ENCODE results near the gene FLYWCH2. TPM values are rescaled to one million over a fixed set of nuclear protein-coding genes. Genes with fewer than 3 reads are reported as not detected.

FLYWCH2 gene
- total and polyA plus RNA-seq, 9 of the 15 experiments (the other 6 are each of a cell fraction or from before 2014, with no cell fraction given) = 0.70 to 55.5 (median 7.6) TPM

- TF ChIP-seq E4F1 (CRISPR knock-in tag; IDR thresholded peaks at IDR 0.05; ENCODE audit: borderline replicate concordance) (no peak), TAF1 (IDR thresholded peaks at IDR 0.05; ENCODE audit: control insufficient read depth, extremely low read depth, insufficient read depth, low read length, severe bottlenecking) (no peak), NFE2 (IDR thresholded peaks at IDR 0.05; ENCODE audit: low read depth) (no peak), CHD2 (IDR thresholded peaks at IDR 0.05; ENCODE audit: low read depth, low read length) (no peak), ZBTB40 (IDR thresholded peaks at IDR 0.05) (no peak), ZBTB40 (CRISPR knock-in tag; IDR thresholded peaks at IDR 0.05) (no peak), KDM5B (IDR thresholded peaks at IDR 0.05; ENCODE audit: insufficient replicate concordance, low read depth, low read length) (no peak), SMC3 (conservative IDR thresholded peaks at IDR 0.05; ENCODE audit: insufficient read depth, low read depth, low read length) (no peak), ZNF224 (CRISPR knock-in tag; IDR thresholded peaks at IDR 0.05) (no peak), SMAD3 (CRISPR knock-in tag; conservative IDR thresholded peaks at IDR 0.05) (no peak), ZNF23 (CRISPR knock-in tag; IDR thresholded peaks at IDR 0.05) (no peak)
- TF ChIP-seq, protein P1, sequence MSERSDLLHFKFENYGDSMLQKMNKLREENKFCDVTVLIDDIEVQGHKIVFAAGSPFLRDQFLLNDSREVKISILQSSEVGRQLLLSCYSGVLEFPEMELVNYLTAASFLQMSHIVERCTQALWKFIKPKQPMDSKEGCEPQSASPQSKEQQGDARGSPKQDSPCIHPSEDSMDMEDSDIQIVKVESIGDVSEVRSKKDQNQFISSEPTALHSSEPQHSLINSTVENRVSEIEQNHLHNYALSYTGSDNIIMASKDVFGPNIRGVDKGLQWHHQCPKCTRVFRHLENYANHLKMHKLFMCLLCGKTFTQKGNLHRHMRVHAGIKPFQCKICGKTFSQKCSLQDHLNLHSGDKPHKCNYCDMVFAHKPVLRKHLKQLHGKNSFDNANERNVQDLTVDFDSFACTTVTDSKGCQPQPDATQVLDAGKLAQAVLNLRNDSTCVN (CRISPR knock-in tag; IDR thresholded peaks at IDR 0.05) = no peak
- TF ChIP-seq, protein P2, sequence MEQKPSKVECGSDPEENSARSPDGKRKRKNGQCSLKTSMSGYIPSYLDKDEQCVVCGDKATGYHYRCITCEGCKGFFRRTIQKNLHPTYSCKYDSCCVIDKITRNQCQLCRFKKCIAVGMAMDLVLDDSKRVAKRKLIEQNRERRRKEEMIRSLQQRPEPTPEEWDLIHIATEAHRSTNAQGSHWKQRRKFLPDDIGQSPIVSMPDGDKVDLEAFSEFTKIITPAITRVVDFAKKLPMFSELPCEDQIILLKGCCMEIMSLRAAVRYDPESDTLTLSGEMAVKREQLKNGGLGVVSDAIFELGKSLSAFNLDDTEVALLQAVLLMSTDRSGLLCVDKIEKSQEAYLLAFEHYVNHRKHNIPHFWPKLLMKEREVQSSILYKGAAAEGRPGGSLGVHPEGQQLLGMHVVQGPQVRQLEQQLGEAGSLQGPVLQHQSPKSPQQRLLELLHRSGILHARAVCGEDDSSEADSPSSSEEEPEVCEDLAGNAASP (IDR thresholded peaks at IDR 0.05) = no peak
- TF ChIP-seq, protein P3, sequence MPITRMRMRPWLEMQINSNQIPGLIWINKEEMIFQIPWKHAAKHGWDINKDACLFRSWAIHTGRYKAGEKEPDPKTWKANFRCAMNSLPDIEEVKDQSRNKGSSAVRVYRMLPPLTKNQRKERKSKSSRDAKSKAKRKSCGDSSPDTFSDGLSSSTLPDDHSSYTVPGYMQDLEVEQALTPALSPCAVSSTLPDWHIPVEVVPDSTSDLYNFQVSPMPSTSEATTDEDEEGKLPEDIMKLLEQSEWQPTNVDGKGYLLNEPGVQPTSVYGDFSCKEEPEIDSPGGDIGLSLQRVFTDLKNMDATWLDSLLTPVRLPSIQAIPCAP (CRISPR knock-in tag; IDR thresholded peaks at IDR 0.05; ENCODE audit: borderline replicate concordance) = no peak
These were observed 21.9 kb downstream of the FLYWCH2 start (continued) for GRCh38 chr16:2904922-2905240.
